Stimulated activated CD4-positive, alpha-beta T cell treated with anti-CD3 and anti-CD28 coated beads, Interleukin-2, amount 100 ng/mL, for 48 hours (primary cell): ENCODE data around the gene LILRA5.
"Not testable (repeated sequence)": the region's sequence is repeated elsewhere in the genome, so short reads cannot be mapped to it uniquely, and the experiment has no call there.

ENCODE experiments used
- DNase-seq, 2 donors: peaks; one replicate each; pipeline ENCODE4 v3.0.0-alpha.2; 2020

Gene LILRA5

GRCh38 chr19:54333586-54334298 lies 20.8 kb upstream of the LILRA5 start:
- DNase-seq = no peak

- DNase-seq = no peak
These were observed 19.2 kb upstream of the LILRA5 start for GRCh38 chr19:54332149-54332548.

GRCh38 chr19:54331626-54332025 lies 18.7 kb upstream of the LILRA5 start:
- no peak for DNase-seq

- DNase-seq = no peak
These were observed 16.7 kb upstream of the LILRA5 start for GRCh38 chr19:54329476-54330165.

DNA sequence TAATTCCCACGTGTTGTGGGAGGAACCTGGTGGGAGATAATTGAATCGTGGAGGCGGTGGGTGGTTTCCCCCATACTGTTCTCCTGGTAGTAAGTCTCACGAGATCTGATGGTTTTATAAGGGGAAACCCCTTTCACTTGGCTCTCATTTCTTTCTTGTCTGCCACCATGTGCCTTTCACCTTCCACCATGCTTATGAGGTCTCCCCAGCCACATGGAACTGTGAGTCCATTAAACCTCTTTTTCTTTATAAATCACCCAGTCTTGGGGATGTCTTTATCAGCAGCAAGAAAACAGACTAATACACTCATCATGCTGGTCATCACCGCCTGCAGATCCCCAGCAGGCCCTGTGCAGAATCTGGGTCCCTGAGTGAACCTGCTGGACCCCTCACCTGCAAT lies 15.8 kb upstream of the LILRA5 start:
- DNase-seq = not testable (repeated sequence)

DNA sequence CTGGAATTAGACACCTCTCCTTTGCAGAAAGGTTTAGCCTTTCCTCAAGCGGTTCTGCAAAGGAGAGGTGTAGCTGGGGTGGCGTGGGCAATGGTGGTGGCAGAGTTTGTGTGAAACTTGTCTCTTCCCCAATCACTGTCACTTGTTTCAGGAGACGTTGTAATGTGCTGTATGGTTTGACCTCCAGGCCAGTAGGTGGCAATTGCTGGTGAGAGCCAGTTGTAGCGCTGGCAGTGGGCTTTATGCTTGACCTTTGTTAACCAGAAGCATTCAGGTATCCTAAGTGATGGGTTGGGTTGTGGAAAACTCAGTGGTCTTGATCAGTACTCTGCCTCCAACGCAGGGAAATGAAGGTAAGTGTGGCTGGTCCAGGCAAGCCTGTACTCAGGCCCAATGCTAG lies 12.7 kb upstream of the LILRA5 start:
- DNase-seq = no peak

GRCh38 chr19:54325194-54325621 lies 12.2 kb upstream of the LILRA5 start:
- peak; percentile 52 to 59 for DNase-seq

DNA sequence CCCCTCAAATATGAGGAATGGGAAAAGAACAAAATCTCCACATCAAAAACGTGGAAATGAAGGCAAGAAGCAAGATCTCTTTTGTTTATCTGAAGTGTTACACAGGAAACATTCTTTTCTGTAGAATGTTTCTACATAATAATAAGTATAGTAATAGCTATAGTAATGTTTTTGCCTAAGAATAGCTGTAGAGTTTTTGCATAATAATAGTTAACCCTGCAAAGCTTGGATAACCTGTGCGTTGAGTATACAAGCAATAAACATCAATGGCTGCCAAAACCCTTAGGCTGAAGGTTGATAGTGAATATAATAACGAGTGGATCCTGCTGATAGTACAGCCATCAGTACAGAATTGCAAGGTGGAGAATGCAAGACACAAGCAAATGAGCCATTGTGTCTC lies 11.1 kb upstream of the LILRA5 start:
- no peak for DNase-seq

DNA sequence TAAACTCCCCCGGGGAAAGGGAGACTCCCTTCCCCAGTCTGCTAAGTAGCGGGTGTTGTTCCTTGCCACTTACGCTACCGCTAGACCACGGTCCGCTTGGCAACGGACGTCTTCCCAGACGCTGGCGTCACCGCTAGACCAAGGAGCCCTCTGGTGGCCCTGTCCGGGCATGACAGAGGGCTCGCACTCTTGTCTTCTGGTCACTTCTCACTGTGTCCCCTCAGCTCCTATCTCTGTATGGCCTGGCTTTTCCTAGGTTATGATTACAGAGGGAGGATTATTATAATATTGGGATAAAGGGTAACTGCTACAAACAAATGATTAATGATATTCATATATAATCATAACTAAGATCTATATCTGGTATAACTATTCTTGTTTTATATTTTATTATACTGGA lies 10.0 kb upstream of the LILRA5 start:
- DNase-seq = not testable (repeated sequence)

DNA sequence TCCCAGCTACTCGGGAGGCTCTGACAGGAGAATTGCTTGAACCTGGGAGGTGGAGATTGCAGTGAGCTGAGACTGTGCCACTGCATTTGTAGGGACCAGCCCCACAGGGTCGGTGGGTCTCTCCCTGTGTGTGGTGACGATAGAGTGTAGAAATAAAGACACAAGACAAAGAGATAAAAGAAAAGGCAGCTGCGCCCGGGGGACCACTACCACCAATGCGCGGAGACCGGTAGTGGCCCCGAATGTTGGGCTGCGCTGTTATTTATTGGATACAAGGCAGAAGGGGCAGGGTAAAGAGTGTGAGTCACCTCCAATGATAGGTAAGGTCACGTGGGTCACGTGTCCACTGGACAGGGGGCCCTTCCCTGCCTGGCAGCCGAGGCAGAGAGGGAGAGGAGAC lies 9.3 kb upstream of the LILRA5 start:
- DNase-seq = not testable (repeated sequence)

- no peak for DNase-seq
These were observed 7.1 kb upstream of the LILRA5 start for GRCh38 chr19:54319892-54320670.

DNA sequence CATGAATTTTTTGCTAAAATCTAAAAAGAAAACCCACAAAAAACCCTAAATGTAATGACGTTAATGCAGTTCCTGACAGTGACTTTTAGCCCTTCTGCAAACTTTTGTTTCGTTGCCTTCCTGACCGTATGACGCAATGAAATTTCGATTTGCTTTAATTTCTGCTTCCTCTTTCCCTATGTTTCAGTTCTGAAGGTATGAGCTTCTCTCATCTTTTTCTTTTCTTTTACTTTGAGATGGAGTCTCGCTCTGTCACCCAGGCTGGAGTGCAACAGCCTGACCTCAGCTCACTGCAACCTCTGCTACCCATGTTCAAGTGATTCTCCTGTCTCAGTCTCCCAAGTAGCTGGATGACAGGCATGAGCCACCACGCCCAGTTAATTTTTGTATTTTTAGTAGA lies 6.1 kb upstream of the LILRA5 start:
- no peak for DNase-seq

- DNase-seq = no peak
These were observed 4.9 kb upstream of the LILRA5 start for GRCh38 chr19:54317965-54318240.

DNA sequence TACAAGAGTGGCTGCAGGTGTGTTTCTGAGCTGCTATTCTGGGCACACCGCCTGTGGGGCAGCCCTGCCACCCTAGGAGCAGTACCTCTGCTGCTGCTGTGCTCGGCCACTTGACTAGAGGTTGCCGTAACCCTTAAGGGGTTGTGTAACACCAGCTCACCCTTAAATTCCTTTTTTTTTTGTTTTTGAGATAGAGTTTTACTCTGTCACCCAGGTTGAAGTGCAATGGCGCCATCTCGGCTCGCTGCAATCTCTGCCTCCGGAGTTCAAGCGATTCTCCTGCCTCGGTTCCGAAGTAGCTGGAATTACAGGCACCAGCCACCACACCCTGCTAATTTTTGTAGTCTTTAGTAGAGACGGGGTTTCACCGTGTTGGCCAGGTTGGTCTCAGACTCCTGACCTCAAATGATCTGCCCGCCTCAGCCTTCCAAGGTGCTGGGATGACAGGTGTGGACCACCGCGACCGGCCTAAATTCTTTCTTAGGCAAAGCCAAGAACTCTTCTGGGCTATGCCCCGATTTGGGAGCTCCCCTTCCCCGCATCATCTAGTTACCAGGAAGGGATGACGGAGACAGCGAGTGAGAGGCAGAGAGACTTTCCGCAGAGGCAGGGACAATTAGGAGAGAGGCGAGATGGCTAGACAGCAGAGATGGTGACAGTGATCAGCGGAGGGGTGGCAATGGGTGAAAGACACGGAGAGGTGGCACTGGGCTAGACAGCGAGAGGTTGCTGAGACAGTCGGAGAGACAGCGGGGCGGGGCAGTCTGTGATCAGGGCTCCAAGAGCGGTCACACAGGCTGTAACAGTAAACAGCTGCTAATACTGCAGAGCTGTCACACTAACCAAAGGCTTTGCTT lies 4.4 kb upstream of the LILRA5 start:
- DNase-seq = no peak

- no peak for DNase-seq
These were observed 3.8 kb upstream of the LILRA5 start for GRCh38 chr19:54316746-54317107.

GRCh38 chr19:54315956-54316355 lies 3.0 kb upstream of the LILRA5 start:
- no peak for DNase-seq

DNA sequence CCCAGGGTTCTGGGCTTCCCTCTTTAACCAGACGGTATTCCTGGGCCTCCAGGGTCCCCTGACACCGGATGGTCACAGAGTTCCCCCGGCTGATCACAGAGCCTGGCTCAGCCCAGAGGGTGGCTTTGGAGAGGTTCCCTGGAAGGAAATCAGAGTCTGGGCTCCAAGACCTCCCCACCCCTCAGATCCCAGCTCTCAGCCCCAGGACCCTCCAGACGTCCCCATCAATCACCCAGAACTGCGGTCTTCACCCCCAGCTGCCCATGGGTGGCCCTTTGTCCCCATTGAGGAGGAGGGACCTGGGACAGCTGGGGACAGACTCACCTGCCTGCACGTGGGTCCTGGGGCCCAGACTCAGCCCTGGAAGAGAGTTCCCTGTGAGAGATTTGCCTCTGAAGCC lies 955 bp downstream of the LILRA5 start:
- no peak for DNase-seq

DNA sequence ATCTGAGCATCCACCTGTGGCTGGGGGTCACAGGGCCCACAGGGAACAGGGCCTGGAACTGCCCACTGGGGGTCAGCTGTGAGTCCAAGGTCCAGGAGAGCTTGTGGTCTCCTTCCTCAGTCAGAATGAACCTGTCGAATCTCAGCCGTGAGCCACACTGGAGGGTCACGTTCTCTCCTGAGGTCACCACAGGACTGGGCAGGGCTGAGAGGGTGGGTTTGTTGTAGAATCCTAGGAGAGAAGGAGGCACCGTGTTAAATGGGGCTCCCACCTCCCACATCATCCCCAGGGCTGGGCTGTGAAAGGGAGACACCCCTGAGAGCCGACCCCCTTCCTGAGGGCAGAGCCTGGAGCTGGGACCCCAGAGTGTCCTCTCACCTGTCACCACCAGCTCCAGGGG lies 1.5 kb downstream of the LILRA5 start:
- DNase-seq = no peak

DNA sequence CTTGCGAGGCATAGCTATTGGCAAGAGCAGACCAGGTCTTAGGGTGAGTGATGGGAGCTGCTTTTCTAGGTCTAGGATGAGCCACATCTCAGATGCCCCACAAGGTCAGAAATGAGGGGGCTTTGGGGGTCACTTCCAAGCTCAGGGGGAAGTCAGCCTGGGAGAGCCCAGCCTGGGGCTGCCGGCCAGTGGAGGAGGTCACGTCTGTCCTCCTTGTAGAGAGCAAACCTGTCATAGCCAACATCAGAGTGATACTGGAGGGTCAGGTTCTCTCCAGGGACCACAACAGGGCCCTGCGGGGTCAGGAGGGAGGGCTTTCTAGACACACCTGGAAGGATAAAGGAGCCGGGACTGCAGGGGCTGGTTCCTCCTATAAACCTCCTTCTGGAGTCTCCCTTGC lies 2.4 kb downstream of the LILRA5 start:
- DNase-seq = no peak

DNA sequence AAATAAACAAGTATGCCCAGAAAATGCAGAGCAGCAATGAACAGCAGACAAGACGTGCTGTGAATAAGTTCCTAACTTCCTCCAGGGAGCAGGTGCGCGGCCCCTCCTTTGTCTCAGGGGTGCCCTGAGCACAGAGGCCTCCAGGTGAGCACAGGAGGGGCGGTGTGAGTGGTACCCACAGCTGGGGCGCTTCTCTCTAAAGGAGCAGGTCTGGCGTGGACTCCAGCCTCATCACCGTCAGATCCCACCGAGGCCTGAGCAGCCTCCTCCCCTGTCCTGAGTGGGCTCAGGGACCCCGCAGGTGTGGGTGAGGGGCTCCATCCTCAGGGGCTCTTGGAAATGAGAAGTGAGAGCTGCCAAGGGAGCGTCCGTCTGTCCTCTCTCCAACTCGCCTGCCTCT lies 3.2 kb downstream of the LILRA5 start:
- no peak for DNase-seq

DNA sequence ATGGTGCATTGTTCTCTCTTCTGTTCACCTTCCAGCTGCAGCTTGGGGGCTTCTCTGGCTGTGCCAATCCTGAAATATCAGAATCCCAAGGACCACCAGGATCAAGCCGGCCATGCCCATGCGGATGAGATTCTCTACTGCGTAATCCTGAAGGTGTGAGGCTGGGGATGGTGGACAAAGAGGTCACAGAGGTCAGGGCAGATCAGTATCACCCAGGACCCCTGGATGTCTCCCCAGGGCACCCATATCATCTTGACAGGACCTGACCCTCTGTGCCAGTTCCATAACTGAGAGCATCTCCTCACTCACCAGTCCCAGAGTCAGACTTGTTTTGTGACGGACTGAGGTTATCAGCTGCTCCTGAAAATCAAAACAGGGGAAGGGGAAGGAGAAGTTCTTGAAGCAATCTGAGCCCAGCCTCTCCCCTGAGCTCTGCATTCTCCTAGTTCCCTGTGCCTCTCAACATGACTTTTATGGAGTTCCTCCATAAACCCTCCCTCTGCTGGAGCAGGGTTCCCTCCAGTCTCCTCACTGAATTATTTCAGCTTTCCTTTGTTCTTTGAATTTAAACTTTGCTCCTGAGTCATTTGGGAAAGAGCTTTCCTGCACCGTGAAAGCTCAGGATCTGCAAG lies 5.5 kb downstream of the LILRA5 start:
- DNase-seq = no peak

DNA sequence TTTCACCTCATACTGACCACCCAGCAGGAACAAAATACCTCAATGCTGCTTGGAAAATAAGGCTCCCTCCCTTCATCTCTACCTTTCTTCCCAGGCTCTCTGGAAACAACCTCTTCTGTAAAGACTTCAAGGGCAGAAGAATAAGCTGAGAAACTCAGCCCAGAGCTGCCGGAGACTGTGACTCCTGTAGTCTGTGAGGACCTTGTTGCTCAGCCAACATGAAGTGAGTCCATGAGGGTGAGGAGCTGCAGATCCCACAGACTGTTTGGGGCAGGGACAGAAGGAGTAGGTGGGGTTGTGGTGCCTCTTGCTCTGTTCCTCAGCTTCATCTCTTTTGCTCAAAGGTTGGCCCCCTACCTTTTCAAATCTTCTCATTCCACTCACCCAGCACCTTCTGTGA lies 7.8 kb downstream of the LILRA5 start:
- DNase-seq = no peak

- DNase-seq = no peak
These were observed 10.7 kb downstream of the LILRA5 start for GRCh38 chr19:54302257-54302656.
